HG03378 (cell line): ENCODE data around the gene BPIFA3.

Experiments used
- ATAC-seq: cut with Tn5 transposase; IDR thresholded peaks from one replicate; pipeline ENCODE4 v1.9.1; 2021; ENCODE audit warnings: mild to moderate bottlenecking, moderate library complexity; ENCODE audit not compliant: unreplicated experiment

The BPIFA3 gene

DNA sequence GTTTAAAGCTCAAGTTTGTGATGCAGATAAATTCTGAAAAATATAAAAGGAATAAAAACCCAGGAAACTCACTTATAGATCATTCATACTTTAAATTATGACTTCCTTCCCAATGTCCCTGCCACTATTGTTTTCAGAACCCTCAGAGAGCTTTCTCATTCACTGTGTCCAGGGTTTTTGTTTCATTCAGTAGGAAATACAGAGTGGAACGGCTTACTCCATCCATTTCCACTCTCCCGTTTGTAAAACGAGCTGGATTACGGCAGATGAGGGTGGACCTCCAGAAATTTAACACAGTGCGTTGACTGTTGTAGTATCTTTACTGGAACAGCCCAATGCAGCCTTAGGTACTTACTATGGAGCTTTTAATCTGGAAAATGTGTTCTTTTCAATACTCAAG, 42.2 kb downstream of the BPIFA3 start:
- no peak for ATAC-seq

DNA sequence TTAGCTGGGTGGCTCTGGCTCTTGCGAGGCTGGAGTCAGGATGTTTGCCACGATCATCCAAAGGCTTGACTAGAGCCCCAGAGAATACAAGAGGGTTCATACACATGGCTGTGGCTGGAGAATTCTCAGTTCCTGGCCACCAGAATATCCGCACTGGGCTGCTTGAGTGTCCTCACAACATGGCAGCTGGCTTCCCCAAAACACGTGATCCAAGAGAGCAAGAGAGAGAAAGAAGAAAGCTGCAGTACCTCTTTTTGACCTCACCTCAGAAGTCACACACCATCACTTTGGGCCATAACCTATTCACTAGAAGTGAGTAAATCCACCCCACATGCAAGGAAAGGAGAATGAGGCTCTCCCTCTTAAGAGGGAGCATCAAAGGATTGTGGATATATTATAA, 44.3 kb downstream of the BPIFA3 start:
- ATAC-seq, result no peak

DNA sequence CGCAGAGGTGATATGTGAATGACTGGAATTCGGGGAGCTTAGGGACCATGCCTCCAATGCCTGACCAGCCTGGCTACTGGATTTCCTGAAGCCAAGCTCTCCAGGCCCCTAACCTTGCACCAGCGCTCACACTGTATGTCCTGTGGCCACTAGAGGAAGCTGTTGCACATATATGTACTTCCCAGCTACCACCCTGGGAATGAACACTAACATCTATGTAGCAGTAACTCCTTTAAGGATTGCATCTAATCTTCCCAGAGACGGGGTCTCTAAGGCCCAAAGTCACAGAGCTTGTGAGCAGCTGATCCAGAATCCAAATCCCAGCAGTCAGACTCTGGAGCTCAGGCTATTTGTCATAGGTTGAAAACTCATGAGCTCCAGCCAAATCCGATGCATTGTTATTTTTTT, 45.5 kb downstream of the BPIFA3 start:
- ATAC-seq, result no peak

DNA sequence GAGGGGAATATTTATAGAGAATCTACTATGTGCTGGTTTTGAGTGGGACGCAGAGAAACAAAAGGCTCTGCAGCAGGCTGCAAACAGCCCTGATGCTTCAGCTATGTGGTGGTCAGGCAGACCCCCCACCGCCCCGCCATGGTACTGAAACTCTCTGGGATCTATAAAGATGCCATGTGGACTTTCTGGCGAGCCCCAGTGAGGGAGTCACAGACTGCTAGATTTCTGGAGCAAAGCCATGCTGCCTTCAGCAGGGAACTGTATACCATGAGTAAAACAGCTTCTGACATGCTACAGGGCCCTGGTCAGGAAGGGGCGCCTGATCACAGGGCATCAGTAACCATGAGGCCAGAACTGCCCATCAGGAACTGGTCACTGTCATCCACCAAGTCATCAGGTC, 46.6 kb downstream of the BPIFA3 start:
- ATAC-seq, result no peak

DNA sequence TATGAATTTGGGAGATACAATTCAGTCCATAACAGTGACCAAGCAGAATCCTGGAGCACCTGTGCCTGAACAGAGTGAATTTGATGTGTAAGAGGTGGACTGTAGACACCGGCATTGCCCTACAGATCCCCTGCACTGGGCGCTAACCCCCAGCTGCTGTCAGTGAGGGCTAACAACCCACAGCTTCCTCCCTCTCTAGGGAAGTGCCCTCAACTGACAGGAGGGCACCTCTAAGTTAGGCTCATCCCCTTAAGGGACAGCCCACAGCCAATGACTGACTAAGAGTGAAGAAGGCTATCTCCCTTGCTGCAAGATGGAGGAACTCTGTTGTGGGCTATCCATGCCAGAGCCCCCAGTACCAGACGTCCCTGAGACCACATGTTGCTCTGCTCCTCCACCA, 50.5 kb downstream of the BPIFA3 start:
- no peak for ATAC-seq

DNA sequence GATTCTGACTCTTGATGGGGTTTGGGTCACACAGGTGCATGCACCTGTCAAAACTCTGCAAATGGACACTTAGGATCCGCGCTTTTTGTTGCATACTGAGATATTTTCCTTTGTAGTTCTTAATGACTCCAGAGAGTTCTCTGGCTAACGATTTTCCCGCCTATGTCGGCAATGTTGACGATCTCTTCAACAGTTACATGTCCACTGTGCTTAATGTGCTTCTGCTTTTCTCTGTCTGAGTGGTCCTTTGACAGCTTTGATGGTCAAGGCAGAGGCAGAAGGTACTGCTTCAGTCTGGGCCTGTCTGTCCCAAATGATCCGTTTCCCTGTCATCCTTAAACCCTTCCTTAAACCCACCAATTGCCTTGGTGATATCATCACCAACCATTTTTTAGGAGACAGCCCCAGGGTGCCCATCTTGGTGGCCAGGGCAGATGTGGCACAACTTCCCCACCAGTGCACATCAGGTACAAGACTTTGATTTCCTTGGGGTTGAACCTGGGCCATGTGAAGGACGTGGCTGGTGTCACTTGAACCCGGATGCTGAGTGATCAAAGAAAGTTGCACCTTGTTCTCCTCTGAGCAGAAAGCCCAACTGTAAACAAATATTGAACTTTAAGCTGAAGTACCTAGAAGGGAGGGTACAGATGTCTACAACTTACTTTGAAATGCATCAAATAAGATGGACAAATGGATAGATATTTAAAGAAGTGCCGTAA, 55.2 kb downstream of the BPIFA3 start:
- no peak for ATAC-seq

DNA sequence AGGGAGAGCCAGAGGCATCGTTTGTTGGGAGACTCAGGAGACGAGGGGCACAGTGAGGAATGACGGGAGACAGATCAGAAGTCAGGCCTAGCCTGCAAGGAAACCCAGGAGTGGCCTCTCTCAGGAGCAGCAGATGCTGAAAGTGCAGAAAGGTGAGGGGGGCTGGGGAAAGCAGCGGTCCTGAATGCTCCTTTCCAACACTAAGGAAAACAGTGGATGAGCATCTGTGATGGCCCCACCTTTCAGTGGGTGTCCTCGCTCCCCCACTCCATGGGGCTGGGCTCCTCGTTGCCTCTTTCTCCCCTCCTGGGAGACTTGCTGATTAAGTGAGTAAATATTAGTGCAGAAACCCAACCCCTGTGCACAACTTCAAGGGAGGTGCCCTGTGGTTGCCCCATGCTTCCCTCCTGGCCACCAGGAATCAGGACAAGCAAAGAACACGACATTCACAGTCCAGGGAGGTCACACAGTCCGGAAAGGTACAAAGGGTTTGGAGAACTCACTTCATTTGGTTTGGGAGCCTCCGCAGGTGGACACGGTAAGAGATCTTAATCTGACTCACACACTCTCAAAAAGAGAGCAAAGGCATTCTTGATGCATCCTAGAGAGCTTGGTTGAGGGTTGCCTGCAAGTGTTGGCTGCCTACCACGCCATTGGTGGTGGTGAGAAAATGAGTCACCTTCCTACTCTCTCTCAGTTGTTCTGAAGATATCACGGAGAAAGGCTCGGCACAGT, 56.1 kb downstream of the BPIFA3 start:
- no peak for ATAC-seq

DNA sequence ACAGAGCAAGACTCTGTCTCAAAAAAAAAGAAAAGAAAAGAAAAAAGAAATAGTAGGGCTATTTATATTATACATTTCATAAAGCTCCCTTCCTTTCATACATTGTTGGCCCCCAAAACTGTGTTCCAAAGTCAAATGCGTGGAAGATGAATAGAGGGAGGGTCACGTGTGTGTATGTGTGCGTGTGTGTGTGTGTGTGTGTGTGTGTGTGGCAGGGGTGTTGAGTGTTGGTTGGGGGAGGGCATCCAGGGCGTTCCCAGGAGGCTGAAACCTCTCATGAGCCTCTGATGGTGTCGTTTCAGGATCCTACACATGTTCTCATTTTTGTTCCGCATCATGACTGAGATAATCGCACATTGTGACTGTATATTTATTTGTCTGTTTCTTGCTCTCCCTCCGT, 58.1 kb downstream of the BPIFA3 start:
- ATAC-seq, result no peak

DNA sequence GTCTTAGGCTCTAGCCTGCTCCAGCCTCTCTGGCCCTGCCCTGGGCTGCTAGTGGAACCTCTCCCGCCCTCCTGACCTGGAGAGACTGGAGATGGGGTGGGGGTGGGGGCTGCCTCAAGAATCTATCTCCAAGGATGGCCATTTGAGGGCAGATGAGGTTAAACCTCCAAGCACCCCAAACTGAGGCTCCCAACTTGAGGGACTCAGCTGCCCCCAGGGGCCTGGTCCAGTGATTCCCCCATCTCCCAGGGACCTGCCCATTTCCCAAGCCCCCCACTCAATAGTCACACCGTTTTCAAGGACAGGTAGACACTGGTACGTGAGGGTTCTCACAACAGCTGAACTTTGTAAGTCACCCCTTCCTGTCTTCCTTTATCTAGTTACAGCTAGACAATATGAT, 58.7 kb downstream of the BPIFA3 start:
- no peak for ATAC-seq

DNA sequence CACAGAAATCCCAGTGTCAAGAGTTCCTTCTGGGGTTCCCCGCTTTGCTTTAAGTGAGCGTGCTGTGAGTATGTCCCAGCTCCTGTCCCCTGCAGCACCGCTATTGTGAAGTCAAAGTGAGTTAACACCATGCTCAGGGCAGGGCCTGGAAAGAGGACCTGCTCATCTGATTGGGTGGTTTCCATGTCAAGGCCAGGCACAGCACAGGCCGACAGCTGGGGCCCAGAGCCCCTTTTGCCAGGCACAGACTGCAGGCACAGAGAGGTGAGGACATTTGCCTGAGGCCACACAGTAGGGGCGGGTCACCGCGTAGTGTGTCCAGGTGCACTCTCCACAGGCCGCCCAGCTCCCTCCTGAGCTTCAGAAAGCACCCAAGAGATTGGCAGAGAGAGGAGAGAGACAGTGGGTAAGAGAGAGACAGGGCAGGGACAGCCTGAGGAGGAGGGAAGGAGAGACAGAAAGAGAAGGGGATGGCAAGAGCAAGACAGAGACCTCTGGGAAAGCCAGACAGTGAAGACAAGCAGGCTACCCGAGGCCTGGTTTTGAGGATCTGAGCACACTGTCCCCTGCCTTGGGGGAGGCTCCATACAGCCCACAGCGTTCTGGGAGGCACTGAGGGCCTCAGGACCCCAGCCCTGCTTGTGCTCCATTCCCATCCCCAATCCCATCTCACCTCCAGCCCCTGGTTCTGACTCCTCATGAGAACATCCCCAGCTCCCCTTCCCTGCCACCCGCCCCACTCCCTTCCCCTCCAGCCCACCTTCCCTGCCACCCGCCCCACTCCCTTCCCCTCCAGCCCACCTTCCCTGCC, 59.4 kb downstream of the BPIFA3 start:
- ATAC-seq, result no peak
